PC-3 (cell line): ENCODE results near the gene PRKAR1B.

Source experiments
- CTCF ChIP-seq: fragments of 300-600 bp; sonication (generic); conservative IDR thresholded peaks from 2 replicates; pipeline ENCODE4 v1.5.1; 2017; ENCODE audit warnings: antibody characterized with exemption, low read depth, mild to moderate bottlenecking, low read length
- EZH2 ChIP-seq: fragments of 300-600 bp; sonication (generic); IDR thresholded peaks from one replicate; pipeline ENCODE4 v1.6.1; 2017; ENCODE audit warnings: antibody characterized with exemption, mild to moderate bottlenecking, low read length; ENCODE audit not compliant: unreplicated experiment
- EZH2phosphoT487 ChIP-seq: fragments of 300-600 bp; sonication (generic); IDR thresholded peaks from 2 replicates; pipeline ENCODE4 v1.6.1; 2018; ENCODE audit warnings: mild to moderate bottlenecking, antibody characterized with exemption, low read length, borderline replicate concordance

GRCh38 chr7:691361-692045 is 35.6 kb downstream of the PRKAR1B start:
- no peak for TF ChIP-seq CTCF
- TF ChIP-seq EZH2 = no peak
- TF ChIP-seq EZH2phosphoT487 = no peak
